ENCODE measurements around the gene PIGC. TPM values are rescaled to one million over a fixed set of nuclear protein-coding genes. Genes with fewer than 3 reads are reported as not detected.

The PIGC gene
- total RNA-seq = 12.9 and 15.1 TPM in 2 replicates

GRCh38 chr1:172443666-172444453 lies at the start of gene PIGC:
Gene PIGC (minus strand): TSS chr1:172444069. CDS start chr1:172442622, 1,447 bp downstream.

GRCh38 chr1:172420385-172420784 lies 23.5 kb downstream of the PIGC start, which contains the start of gene C1orf105:
Gene C1orf105 (plus strand): TSS chr1:172420685. CDS start chr1:172420886, 201 bp downstream.

Other genes with a start within 250 kb of the PIGC start
- gene C1orf105, start 23.4 kb downstream of the PIGC start, total RNA-seq = not detected in 2 replicates
- 15.4 and 26.8 TPM in 2 replicates for gene SUCO, start 89.1 kb upstream of the PIGC start, total RNA-seq
- not detected in 2 replicates for gene FASLG, start 215.0 kb upstream of the PIGC start, total RNA-seq

All from subcutaneous preadipocyte (primary cell).